GM19023 (cell line): ENCODE measurements around the gene GSN.

Source experiments
- ATAC-seq: cut with Tn5 transposase; IDR thresholded peaks from one replicate; pipeline ENCODE4 v1.9.1; 2021; ENCODE audit warnings: mild to moderate bottlenecking, moderate library complexity; ENCODE audit not compliant: unreplicated experiment

GSN gene

GRCh38 chr9:121242959-121243346 lies 25.0 kb upstream of the GSN start:
- no peak for ATAC-seq

GRCh38 chr9:121246821-121247561 lies 21.0 kb upstream of the GSN start:
- ATAC-seq, result no peak

GRCh38 chr9:121249563-121249962 lies 18.4 kb upstream of the GSN start:
- ATAC-seq, result no peak

- ATAC-seq, result no peak
Observed at GRCh38 chr9:121252104-121252851, 15.7 kb upstream of the GSN start.

GRCh38 chr9:121253162-121253561 lies 14.8 kb upstream of the GSN start:
- ATAC-seq, result no peak

GRCh38 chr9:121253821-121254501 lies 14.0 kb upstream of the GSN start:
- no peak for ATAC-seq

- ATAC-seq, result no peak
Observed at GRCh38 chr9:121259498-121259897, 8.5 kb upstream of the GSN start.

GRCh38 chr9:121259935-121260334 lies 8.0 kb upstream of the GSN start:
- ATAC-seq, result no peak

GRCh38 chr9:121260457-121261106 lies 7.4 kb upstream of the GSN start:
- ATAC-seq, result no peak

- ATAC-seq, result no peak
Observed at GRCh38 chr9:121261107-121261460, 6.9 kb upstream of the GSN start.

- ATAC-seq, result no peak
Observed at GRCh38 chr9:121261755-121262154, 6.2 kb upstream of the GSN start.

GRCh38 chr9:121262423-121262822 lies 5.5 kb upstream of the GSN start:
- ATAC-seq, result no peak

- ATAC-seq, result no peak
Observed at GRCh38 chr9:121262953-121263352, 5.0 kb upstream of the GSN start.

- no peak for ATAC-seq
Observed at GRCh38 chr9:121266356-121266755, 1.6 kb upstream of the GSN start.

GRCh38 chr9:121266906-121267650 lies 884 bp upstream of the GSN start:
- no peak for ATAC-seq

- ATAC-seq, result peak; percentile 32
Observed at GRCh38 chr9:121268598-121268850, 562 bp downstream of the GSN start.

- ATAC-seq, result no peak
Observed at GRCh38 chr9:121268851-121269641, 1.1 kb downstream of the GSN start.

- ATAC-seq, result no peak
Observed at GRCh38 chr9:121269642-121270254, 1.8 kb downstream of the GSN start.

- no peak for ATAC-seq
Observed at GRCh38 chr9:121271368-121272341, 3.7 kb downstream of the GSN start.
